ENCODE data around the gene FGF22. TPM values are rescaled to one million over a fixed set of nuclear protein-coding genes. Genes with fewer than 3 reads are reported as not detected.

FGF22 gene
- total and polyA plus RNA-seq, 10 of the 15 experiments (the other 5 are each of a cell fraction or from before 2014, with no cell fraction given) = 0.05 TPM; not detected in 9

DNA sequence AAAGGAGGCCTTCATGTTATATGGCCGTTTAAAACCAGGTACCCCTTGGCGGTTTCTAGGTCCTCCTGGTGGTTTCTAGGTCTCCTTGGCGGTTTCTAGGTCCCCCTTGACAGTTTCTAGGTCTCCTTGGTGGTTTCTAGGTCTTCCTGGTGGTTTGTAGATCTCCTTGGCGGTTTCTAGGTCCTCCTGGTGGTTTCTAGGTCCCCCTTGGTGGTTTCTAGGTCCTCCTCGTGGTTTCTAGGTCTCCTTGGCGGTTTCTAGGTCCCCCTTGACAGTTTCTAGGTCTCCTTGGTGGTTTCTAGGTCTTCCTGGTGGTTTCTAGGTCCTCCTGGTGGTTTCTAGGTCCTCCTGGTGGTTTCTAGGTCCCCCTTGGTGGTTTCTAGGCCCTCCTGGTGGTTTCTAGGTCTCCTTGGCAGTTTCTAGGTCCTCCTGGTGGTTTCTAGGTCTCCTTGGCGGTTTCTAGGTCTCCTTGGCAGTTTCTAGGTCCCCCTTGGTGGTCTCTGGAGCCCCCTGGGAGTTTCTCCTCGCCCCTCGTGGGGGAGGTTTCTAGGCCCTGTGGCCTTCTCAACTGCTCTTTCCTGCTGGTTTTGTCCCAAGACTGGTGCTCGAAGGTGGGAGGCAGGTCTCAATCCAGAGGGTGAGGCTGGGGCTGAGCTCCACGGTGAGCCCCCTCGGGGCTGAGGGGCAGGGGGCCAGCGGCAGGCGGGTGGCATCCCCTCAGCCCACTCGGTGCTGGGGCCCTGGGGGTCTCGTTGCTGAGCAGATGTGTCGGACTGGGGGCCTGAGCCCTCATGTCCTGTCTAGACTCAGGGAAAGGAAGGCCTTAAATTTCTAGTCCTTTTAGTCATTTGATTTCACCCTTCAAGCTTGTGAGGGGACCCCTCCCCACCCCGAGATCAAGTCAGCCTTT lies 42.0 kb upstream of the FGF22 start (continued):
- TF ChIP-seq, protein P1, sequence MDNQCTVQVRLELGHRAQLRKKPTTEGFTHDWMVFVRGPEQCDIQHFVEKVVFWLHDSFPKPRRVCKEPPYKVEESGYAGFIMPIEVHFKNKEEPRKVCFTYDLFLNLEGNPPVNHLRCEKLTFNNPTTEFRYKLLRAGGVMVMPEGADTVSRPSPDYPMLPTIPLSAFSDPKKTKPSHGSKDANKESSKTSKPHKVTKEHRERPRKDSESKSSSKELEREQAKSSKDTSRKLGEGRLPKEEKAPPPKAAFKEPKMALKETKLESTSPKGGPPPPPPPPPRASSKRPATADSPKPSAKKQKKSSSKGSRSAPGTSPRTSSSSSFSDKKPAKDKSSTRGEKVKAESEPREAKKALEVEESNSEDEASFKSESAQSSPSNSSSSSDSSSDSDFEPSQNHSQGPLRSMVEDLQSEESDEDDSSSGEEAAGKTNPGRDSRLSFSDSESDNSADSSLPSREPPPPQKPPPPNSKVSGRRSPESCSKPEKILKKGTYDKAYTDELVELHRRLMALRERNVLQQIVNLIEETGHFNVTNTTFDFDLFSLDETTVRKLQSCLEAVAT (IDR thresholded peaks at IDR 0.05) = peak; percentile 94
- TF ChIP-seq YY1 (IDR thresholded peaks at IDR 0.05; ENCODE audit: low read depth, low read length) = peak; percentile 30; the same call in 1 of the 2 replicates
- TF ChIP-seq EED (IDR thresholded peaks at IDR 0.05; ENCODE audit: low read depth) = no peak
- TF ChIP-seq, protein P2, sequence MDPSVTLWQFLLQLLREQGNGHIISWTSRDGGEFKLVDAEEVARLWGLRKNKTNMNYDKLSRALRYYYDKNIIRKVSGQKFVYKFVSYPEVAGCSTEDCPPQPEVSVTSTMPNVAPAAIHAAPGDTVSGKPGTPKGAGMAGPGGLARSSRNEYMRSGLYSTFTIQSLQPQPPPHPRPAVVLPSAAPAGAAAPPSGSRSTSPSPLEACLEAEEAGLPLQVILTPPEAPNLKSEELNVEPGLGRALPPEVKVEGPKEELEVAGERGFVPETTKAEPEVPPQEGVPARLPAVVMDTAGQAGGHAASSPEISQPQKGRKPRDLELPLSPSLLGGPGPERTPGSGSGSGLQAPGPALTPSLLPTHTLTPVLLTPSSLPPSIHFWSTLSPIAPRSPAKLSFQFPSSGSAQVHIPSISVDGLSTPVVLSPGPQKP (IDR thresholded peaks at IDR 0.05; ENCODE audit: low read depth, low read length) = peak; percentile 96
- TF ChIP-seq, protein P3, sequence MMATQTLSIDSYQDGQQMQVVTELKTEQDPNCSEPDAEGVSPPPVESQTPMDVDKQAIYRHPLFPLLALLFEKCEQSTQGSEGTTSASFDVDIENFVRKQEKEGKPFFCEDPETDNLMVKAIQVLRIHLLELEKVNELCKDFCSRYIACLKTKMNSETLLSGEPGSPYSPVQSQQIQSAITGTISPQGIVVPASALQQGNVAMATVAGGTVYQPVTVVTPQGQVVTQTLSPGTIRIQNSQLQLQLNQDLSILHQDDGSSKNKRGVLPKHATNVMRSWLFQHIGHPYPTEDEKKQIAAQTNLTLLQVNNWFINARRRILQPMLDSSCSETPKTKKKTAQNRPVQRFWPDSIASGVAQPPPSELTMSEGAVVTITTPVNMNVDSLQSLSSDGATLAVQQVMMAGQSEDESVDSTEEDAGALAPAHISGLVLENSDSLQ (IDR thresholded peaks at IDR 0.05) = no peak
- no peak for TF ChIP-seq SREBF1 (IDR thresholded peaks at IDR 0.05; ENCODE audit: low read length)
- TF ChIP-seq RAD21 (IDR thresholded peaks at IDR 0.05; ENCODE audit: insufficient read depth, low read depth, low read length) = no peak
- TF ChIP-seq JUND (IDR thresholded peaks at IDR 0.05; ENCODE audit: low read depth, low read length) = no peak
- TF ChIP-seq, protein P4, sequence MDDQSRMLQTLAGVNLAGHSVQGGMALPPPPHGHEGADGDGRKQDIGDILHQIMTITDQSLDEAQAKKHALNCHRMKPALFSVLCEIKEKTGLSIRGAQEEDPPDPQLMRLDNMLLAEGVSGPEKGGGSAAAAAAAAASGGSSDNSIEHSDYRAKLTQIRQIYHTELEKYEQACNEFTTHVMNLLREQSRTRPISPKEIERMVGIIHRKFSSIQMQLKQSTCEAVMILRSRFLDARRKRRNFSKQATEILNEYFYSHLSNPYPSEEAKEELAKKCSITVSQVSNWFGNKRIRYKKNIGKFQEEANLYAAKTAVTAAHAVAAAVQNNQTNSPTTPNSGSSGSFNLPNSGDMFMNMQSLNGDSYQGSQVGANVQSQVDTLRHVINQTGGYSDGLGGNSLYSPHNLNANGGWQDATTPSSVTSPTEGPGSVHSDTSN (IDR thresholded peaks at IDR 0.05; ENCODE audit: insufficient replicate concordance, low read depth, low read length) = no peak
- no peak for TF ChIP-seq BMI1 (IDR thresholded peaks at IDR 0.05; ENCODE audit: borderline replicate concordance)
- no peak for TF ChIP-seq LARP7 (IDR thresholded peaks at IDR 0.05)
- TF ChIP-seq, protein P5, sequence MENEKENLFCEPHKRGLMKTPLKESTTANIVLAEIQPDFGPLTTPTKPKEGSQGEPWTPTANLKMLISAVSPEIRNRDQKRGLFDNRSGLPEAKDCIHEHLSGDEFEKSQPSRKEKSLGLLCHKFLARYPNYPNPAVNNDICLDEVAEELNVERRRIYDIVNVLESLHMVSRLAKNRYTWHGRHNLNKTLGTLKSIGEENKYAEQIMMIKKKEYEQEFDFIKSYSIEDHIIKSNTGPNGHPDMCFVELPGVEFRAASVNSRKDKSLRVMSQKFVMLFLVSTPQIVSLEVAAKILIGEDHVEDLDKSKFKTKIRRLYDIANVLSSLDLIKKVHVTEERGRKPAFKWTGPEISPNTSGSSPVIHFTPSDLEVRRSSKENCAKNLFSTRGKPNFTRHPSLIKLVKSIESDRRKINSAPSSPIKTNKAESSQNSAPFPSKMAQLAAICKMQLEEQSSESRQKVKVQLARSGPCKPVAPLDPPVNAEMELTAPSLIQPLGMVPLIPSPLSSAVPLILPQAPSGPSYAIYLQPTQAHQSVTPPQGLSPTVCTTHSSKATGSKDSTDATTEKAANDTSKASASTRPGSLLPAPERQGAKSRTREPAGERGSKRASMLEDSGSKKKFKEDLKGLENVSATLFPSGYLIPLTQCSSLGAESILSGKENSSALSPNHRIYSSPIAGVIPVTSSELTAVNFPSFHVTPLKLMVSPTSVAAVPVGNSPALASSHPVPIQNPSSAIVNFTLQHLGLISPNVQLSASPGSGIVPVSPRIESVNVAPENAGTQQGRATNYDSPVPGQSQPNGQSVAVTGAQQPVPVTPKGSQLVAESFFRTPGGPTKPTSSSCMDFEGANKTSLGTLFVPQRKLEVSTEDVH (IDR thresholded peaks at IDR 0.05; ENCODE audit: low read depth, partially characterized antibody) = no peak
- no peak for TF ChIP-seq ATF7 (IDR thresholded peaks at IDR 0.05; ENCODE audit: low read depth)
- TF ChIP-seq, protein P6, sequence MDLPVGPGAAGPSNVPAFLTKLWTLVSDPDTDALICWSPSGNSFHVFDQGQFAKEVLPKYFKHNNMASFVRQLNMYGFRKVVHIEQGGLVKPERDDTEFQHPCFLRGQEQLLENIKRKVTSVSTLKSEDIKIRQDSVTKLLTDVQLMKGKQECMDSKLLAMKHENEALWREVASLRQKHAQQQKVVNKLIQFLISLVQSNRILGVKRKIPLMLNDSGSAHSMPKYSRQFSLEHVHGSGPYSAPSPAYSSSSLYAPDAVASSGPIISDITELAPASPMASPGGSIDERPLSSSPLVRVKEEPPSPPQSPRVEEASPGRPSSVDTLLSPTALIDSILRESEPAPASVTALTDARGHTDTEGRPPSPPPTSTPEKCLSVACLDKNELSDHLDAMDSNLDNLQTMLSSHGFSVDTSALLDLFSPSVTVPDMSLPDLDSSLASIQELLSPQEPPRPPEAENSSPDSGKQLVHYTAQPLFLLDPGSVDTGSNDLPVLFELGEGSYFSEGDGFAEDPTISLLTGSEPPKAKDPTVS (IDR thresholded peaks at IDR 0.05; ENCODE audit: low read depth, low read length) = peak; percentile 81; the same call in 1 of the 2 replicates
- TF ChIP-seq EGR1 (IDR thresholded peaks at IDR 0.05; ENCODE audit: borderline replicate concordance in 1 of 2, low read depth in 2 of 2, low read length in 2 of 2) = no peak
- TF ChIP-seq, protein P7, sequence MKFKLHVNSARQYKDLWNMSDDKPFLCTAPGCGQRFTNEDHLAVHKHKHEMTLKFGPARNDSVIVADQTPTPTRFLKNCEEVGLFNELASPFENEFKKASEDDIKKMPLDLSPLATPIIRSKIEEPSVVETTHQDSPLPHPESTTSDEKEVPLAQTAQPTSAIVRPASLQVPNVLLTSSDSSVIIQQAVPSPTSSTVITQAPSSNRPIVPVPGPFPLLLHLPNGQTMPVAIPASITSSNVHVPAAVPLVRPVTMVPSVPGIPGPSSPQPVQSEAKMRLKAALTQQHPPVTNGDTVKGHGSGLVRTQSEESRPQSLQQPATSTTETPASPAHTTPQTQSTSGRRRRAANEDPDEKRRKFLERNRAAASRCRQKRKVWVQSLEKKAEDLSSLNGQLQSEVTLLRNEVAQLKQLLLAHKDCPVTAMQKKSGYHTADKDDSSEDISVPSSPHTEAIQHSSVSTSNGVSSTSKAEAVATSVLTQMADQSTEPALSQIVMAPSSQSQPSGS (IDR thresholded peaks at IDR 0.05; ENCODE audit: low read length) = no peak
- TF ChIP-seq JUNB (IDR thresholded peaks at IDR 0.05) = no peak
- TF ChIP-seq SUZ12 (IDR thresholded peaks at IDR 0.05; ENCODE audit: unreplicated experiment) = no peak

Measured in GM12878 (cell line).